ENCODE results near the gene PILRA. TPM values are rescaled to one million over a fixed set of nuclear protein-coding genes. Genes with fewer than 3 reads are reported as not detected.

PILRA gene
- total and polyA plus RNA-seq, 2 experiments from 2014 or later = 1.7 TPM; not detected in 1

DNA sequence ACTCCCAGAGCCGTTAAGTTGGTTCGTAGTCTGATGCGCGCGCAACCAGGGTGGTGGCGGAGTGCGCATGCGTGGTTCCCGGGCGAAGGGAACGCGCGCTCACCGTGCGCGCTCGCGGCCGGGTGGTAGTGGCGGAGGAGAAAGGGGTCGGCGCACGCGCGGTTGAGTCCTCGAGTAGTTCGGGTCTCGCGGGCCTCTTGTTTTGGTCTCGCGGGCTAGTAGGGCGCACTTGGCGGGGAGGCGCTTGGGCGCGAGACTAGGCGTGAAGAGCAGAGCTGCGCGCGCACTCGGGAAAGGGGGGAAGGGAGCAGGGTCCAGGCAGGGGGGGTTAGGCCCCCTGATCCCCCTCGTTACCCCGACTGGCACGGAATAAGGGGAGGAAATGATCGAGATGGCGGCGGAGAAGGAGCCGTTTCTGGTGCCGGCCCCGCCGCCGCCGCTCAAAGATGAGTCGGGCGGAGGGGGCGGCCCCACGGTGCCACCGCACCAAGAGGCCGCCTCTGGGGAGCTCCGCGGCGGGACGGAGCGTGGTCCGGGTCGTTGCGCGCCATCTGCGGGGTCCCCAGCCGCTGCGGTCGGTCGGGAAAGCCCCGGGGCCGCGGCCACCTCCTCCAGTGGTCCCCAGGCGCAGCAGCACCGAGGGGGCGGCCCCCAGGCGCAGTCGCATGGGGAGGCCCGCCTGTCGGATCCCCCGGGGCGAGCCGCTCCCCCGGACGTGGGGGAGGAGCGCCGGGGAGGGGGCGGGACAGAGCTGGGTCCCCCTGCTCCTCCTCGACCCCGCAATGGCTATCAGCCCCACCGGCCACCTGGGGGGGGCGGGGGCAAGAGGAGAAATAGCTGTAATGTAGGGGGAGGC, 56.6 kb downstream of the PILRA start, which contains the start of gene MEPCE:
MEPCE (plus strand) TSS at position 195 of the 856 bp plus-strand sequence; CDS start at position 383, 188 bp downstream.
- Histone ChIP-seq H3K9me2 (ENCODE audit: insufficient read depth) (no peaks in the 10 kb centered on the region), H4K20me1 (ENCODE audit: insufficient read depth) (no peaks in the 10 kb centered on the region), H3K9ac (peak within 1 kb of the TSS; percentile 98), H3K4me2 (ENCODE audit: unreplicated experiment) (peak within 1 kb of the TSS; percentile 94), H3K9me3 (ENCODE audit: low read depth) (no peaks in the 10 kb centered on the region), H3K27me3 (replicated peaks; ENCODE audit: insufficient read depth) (no peaks in the 10 kb centered on the region), H3F3A (ENCODE audit: insufficient read depth) (peaks cover 16% of the 10 kb centered on the region; the same call in 1 of the 2 replicates), H2AFZ (peak within 1 kb of the TSS; percentile 94), H3K4me3 (peak within 1 kb of the TSS; percentile 92), H3K79me2 (ENCODE audit: insufficient read depth) (peaks cover 52% of the 10 kb centered on the region), H3K36me3 (ENCODE audit: low read depth) (no peaks in the 10 kb centered on the region), H3K27ac (peak within 1 kb of the TSS; percentile 100), H3K4me1 (ENCODE audit: insufficient read depth) (0 out of 2 replicates have a peak, but pooled peaks cover 14% of the 10 kb centered on the region)
- DNase-seq = peak; percentile 100
- WGBS, 2 experiments (ENCODE audit: low coverage in 1 of 2, low lambda C conversion rate in 2 of 2, missing lambda C conversion rate in 2 of 2) = 1% methylated on average over 67 to 73 of the region's 95 CpGs
- TF ChIP-seq EZH2phosphoT487 (IDR thresholded peaks at IDR 0.05; ENCODE audit: insufficient read depth, low read depth) = no peak
- in situ Hi-C loops (cut with MboI) = no loop called here

DNA sequence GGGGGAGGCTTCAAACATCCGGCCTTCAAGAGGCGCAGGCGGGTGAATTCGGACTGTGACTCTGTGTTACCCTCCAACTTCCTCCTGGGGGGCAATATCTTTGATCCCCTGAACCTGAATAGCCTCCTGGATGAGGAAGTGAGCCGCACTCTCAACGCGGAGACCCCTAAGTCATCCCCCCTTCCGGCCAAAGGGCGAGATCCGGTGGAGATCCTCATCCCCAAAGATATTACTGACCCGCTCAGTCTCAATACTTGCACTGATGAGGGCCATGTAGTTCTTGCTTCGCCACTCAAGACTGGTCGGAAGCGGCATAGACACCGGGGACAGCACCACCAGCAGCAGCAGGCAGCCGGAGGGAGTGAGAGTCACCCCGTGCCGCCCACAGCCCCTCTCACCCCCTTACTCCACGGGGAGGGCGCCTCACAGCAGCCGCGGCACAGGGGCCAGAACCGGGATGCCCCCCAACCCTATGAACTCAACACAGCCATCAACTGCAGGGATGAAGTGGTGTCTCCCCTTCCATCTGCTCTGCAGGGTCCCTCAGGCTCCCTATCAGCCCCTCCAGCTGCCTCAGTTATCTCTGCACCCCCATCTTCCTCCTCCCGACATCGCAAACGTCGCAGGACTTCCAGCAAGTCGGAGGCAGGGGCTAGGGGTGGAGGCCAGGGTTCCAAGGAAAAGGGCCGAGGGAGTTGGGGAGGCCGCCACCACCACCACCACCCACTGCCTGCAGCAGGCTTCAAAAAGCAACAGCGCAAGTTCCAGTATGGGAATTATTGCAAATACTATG, 57.4 kb downstream of the PILRA start:
- Histone ChIP-seq H4K20me1 (ENCODE audit: insufficient read depth) (no peaks in the 10 kb centered on the region), H3K27ac (peak overlapping the region; percentile 100), H3K27me3 (replicated peaks; ENCODE audit: insufficient read depth) (no peaks in the 10 kb centered on the region), H3K79me2 (ENCODE audit: insufficient read depth) (peaks cover 60% of the 10 kb centered on the region), H3K36me3 (ENCODE audit: low read depth) (peaks cover 3% of the 10 kb centered on the region; the same call in 1 of the 2 replicates), H3K9ac (peak overlapping the region; percentile 98), H3K4me2 (ENCODE audit: unreplicated experiment) (peak overlapping the region; percentile 76), H3F3A (ENCODE audit: insufficient read depth) (peaks cover 22% of the 10 kb centered on the region), H3K9me3 (ENCODE audit: low read depth) (no peaks in the 10 kb centered on the region), H2AFZ (peak overlapping the region; percentile 40), H3K4me3 (peak overlapping the region; percentile 92), H3K4me1 (ENCODE audit: insufficient read depth) (0 out of 2 replicates have a peak, but pooled peaks cover 19% of the 10 kb centered on the region), H3K9me2 (ENCODE audit: insufficient read depth) (no peaks in the 10 kb centered on the region)
- TF ChIP-seq EZH2phosphoT487 (IDR thresholded peaks at IDR 0.05; ENCODE audit: insufficient read depth, low read depth) (no peak), EZH2 (IDR thresholded peaks at IDR 0.05; ENCODE audit: insufficient read depth, poor library complexity, severe bottlenecking) (no peak)
- 23 to 25% methylated on average over 30 to 31 of the region's 31 CpGs for WGBS, 2 experiments (ENCODE audit: low coverage in 1 of 2, low lambda C conversion rate in 2 of 2, missing lambda C conversion rate in 2 of 2)
- DNase-seq = peak; percentile 55
- in situ Hi-C loops (cut with MboI) = no loop called here

GRCh38 chr7:100431286-100431735, 58.0 kb downstream of the PILRA start:
- Histone ChIP-seq H3K79me2 (ENCODE audit: insufficient read depth) (peaks cover 62% of the 10 kb centered on the region), H3F3A (ENCODE audit: insufficient read depth) (peaks cover 22% of the 10 kb centered on the region), H3K4me1 (ENCODE audit: insufficient read depth) (0 out of 2 replicates have a peak, but pooled peaks cover 19% of the 10 kb centered on the region), H3K9ac (peak overlapping the region; percentile 98), H3K27ac (no peak overlapping the region), H3K4me2 (ENCODE audit: unreplicated experiment) (peak overlapping the region; percentile 76), H3K9me2 (ENCODE audit: insufficient read depth) (no peaks in the 10 kb centered on the region), H4K20me1 (ENCODE audit: insufficient read depth) (no peaks in the 10 kb centered on the region), H3K9me3 (ENCODE audit: low read depth) (no peaks in the 10 kb centered on the region), H2AFZ (no peak overlapping the region), H3K4me3 (peak overlapping the region; percentile 92), H3K36me3 (ENCODE audit: low read depth) (peaks cover 3% of the 10 kb centered on the region; the same call in 1 of the 2 replicates), H3K27me3 (replicated peaks; ENCODE audit: insufficient read depth) (no peaks in the 10 kb centered on the region)
- 90 to 96% methylated on average over 23 of the region's 23 CpGs for WGBS, 2 experiments (ENCODE audit: low coverage in 1 of 2, low lambda C conversion rate in 2 of 2, missing lambda C conversion rate in 2 of 2)
- no peak for DNase-seq
- TF ChIP-seq EZH2phosphoT487 (IDR thresholded peaks at IDR 0.05; ENCODE audit: insufficient read depth, low read depth) (no peak), EZH2 (IDR thresholded peaks at IDR 0.05; ENCODE audit: insufficient read depth, poor library complexity, severe bottlenecking) (no peak)
- in situ Hi-C loops (cut with MboI) = no loop called here

DNA sequence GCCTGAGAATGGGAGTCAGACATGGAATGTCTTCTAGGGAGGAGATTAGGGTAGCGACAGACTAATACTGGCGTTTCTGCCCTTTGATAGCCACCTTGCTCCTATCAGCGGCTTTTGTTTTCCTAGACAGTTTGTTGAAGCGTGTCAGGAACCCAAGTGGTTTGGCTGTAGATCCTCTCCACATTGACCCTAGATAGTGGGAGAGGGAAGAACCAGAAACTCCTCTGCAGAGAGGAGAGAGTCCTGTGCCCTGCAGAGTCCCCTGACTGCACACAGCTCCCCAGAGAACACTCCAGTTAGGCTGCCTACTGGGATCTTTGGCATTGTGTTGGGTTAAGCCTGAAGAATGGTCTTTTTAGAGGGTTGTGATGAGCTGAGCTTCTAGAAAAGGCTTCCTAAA, 58.8 kb downstream of the PILRA start:
- no peak for DNase-seq
- TF ChIP-seq EZH2phosphoT487 (IDR thresholded peaks at IDR 0.05; ENCODE audit: insufficient read depth, low read depth) = no peak
- TF ChIP-seq EZH2 (IDR thresholded peaks at IDR 0.05; ENCODE audit: insufficient read depth, poor library complexity, severe bottlenecking) = no peak
- Histone ChIP-seq H2AFZ (no peak overlapping the region), H3F3A (ENCODE audit: insufficient read depth) (peaks cover 22% of the 10 kb centered on the region), H3K9me2 (ENCODE audit: insufficient read depth) (no peaks in the 10 kb centered on the region), H3K9ac (peak overlapping the region; percentile 98; the same call in 1 of the 2 replicates), H3K27me3 (replicated peaks; ENCODE audit: insufficient read depth) (no peaks in the 10 kb centered on the region), H3K4me2 (ENCODE audit: unreplicated experiment) (peak overlapping the region; percentile 28), H3K27ac (no peak overlapping the region), H3K4me3 (no peak overlapping the region), H3K36me3 (ENCODE audit: low read depth) (peaks cover 3% of the 10 kb centered on the region; the same call in 1 of the 2 replicates), H3K79me2 (ENCODE audit: insufficient read depth) (peaks cover 62% of the 10 kb centered on the region), H3K9me3 (ENCODE audit: low read depth) (no peaks in the 10 kb centered on the region), H3K4me1 (ENCODE audit: insufficient read depth) (peaks cover 19% of the 10 kb centered on the region; the same call in 1 of the 2 replicates), H4K20me1 (ENCODE audit: insufficient read depth) (no peaks in the 10 kb centered on the region)
- in situ Hi-C loops (cut with MboI) = no loop called here
- 86 to 87% methylated on average over 4 of the region's 4 CpGs for WGBS, 2 experiments (ENCODE audit: low coverage in 1 of 2, low lambda C conversion rate in 2 of 2, missing lambda C conversion rate in 2 of 2)
